Right kidney (tissue), 1 donor: ENCODE results near the gene FAM13B.

ENCODE experiments used
- DNase-seq: peaks from one replicate; pipeline ENCODE4 v3.0.0-alpha.2; 2016

FAM13B gene

DNA sequence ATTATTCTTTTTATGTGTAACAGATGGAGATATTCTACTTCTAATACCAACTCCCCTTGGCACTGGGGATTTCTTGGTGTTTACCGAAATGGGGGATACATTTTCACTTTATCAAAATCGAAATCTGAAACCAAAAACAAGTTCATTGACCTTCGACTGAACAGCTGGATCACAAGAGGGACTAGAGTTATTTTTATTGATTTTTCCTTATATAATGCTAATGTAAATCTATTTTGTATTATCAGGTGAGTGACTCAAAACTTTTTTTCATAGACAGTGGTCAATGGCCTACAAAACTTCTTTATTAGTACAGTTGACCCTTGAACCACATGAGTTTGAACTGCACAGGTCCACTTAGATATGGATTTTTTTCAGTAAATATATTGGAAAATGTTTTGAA is 133.4 kb downstream of the FAM13B start:
- DNase-seq = no peak

DNA sequence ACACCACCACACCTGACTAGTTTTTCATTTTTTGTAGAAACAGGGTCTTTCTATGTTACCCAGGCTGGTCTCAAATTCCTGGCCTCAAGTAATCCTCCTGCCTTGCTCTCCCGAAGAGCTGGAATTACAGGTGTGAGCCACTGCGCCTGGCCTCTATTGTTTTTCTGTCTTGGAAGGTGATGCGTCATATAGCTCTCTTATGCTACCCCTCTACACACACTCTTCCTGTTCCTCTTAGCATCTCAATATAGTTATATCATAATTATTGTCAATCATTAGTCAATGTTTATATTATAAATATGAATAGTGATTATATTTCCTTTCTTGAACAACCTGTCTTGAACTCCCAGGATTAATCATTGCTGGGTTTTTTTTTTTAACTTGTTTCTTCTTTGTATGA is 136.3 kb downstream of the FAM13B start:
- DNase-seq = no peak

DNA sequence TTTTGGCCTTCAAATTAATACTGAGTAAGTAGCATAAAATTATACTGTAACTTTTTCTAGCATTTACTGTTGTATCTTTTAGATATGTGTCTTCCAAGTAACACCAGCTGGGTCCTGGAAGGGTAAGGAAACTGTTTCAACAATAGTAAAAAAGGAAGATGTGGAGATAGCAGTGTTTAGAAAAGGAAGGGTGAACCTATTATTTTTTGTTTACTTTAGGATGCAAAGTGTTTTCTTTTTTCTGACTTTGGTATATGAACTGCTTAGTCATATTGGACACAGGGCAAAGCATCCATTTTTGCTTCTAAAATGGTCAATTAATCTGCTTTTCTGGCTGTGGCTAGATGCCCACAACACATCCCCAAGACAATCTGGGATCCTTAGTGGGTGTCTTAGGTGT is 138.3 kb downstream of the FAM13B start:
- DNase-seq = no peak

DNA sequence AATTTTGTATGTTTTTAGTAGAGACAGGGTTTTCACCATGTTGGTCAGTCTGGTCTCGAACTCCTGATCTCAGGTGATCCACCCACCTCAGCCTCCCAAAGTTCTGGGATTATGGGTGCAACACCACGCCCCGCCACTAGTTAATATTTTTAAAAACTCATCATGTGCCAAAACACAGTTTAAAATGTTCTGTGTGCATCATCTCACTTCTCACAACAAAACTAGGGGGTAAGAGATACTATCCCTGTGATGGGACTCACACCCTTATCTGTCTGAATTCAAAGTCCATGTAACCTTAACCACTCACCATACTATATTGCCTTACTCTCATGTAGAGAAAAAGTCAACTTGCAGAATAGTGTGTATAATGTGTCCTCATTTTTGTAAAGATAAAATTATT is 141.0 kb downstream of the FAM13B start:
- no peak for DNase-seq

DNA sequence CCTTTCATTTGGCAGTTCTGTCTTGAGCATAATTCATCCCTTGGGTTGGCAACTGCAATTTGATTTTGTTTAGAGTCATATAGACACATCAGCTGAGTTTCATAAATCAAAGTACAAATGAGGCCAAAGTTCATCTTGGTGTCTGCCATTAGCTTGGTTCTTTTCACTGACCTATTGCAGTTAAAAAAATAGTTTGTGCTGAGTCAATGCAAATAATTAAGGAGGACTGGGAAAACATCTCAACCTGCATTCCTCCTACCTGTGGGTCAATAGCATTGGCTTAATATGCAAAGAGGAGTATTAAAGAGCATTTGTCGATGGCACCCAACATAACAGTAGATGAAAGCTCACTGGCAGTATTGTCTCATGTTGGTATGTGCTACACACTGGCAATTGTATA is 142.0 kb downstream of the FAM13B start:
- DNase-seq = peak; percentile 4

DNA sequence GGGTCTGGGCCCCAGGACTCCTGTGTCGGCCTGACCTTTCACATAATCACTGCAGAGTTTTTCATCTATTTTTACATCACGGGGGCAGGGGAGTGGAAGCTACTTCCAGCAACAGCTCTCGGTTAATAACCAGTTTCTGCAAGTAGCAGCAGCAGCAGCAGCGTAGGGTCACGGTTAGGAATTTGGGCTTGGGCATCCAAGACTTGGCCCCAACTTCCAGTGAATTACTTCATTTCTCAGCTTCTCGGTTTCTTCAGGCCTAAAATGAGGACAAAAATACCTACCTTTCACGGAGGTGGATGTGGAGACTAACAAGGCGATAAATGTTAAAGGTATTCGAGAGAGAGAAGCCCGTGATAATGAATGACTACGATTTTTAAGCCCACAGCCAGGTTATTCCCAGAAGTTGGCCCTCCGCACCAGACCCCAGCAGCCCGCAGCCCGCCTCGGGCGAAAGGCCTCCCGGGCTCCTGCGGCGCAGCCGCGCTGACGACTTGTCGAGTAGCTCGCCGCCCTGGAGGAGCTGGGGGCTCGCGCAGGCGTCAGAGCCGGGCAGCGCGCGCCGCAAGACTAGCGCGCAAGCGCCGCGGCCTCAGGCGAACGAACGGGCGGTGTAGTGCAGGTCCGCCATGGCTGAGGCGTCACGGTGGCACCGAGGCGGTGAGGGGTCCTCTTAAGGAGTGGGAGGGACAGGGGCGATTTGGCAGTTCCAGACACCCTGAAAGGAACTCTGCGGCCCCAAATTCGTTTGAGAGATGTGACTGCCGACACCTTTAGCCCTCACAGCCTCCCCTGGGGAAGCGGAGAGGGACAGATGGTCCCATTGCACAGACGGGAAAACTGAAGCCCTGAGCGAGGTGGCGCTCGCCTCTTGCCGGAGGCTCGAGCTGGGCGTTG is 143.8 kb downstream of the FAM13B start, which contains the start of gene PKD2L2:
Gene PKD2L2, plus strand, starts transcription at position 595 of the 897 bp plus-strand sequence. Its CDS starts 35 bp downstream, at position 630.
- peak; percentile 86 for DNase-seq

DNA sequence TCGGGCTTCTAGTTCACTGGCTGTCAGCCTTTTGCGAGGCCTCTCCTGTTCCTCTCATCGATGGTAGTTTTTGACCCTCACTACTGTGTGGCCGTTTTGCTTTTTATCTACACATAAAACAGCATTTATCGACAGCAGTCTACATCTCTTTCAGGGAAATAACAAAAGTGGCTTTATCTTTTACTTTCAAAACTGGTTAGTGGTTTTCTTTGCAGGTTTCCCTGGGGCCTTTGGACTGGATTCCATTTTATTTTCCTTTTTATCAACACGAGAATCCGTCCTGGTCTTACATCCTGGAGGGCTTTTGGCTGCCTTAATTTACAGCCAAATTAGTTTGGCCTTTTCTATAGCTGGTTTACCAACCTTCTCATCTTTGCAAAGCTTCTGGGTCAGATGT is 144.4 kb downstream of the FAM13B start:
- DNase-seq = no peak
